ENCODE data around the gene FTMT.

The FTMT gene

DNA sequence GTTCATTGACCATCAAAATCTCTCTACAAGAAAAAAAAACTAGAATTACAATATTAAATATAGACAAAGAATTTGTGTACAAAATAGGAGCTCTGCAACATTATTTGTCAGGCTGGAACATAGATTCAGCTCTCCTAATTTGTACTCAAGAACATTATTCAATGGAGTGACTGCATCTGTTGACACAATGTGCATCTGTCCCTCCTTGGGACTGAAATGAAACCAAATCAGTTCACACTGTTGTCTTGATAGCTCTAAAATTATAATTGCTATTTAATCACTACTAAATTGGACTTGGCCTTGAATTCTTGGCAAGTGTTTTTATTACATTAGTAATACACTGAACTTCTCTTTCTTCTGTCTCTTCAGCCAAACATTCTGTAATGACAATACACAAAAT is 47.7 kb downstream of the FTMT start:
- H3K36me3 ChIP-seq (replicated peaks; ENCODE audit: low read depth, low read length), result no peaks in the 10 kb centered on the region
- no peaks in the 10 kb centered on the region for H3K79me2 ChIP-seq (ENCODE audit: low read length)
- TF ChIP-seq EZH2phosphoT487 (IDR thresholded peaks at IDR 0.05; ENCODE audit: low read depth) (no peak), CTCF (IDR thresholded peaks at IDR 0.05; ENCODE audit: low read depth, low read length) (no peak)
- no peak overlapping the region for H3K4me2 ChIP-seq (ENCODE audit: low read length)
- no peaks in the 10 kb centered on the region for H4K20me1 ChIP-seq (ENCODE audit: insufficient read depth, low read length)
- H3K27ac ChIP-seq (ENCODE audit: low read length), result no peak overlapping the region
- H3K27me3 ChIP-seq (ENCODE audit: low read depth, low read length), result no peaks in the 10 kb centered on the region
- no peak overlapping the region for H3K4me3 ChIP-seq (ENCODE audit: low read length)
- H3K9ac ChIP-seq (ENCODE audit: low read length), result no peak overlapping the region
- H3K4me1 ChIP-seq (ENCODE audit: low read length), result no peaks in the 10 kb centered on the region
- H3K9me3 ChIP-seq (ENCODE audit: insufficient read depth, low read length), result no peaks in the 10 kb centered on the region
- H2AFZ ChIP-seq (ENCODE audit: low read depth, low read length), result no peak overlapping the region

Measured in OCI-LY3 (cell line).